ENCODE data around the gene COL18A1.
"Not testable (repeated sequence)": the region's sequence is repeated elsewhere in the genome, so short reads cannot be mapped to it uniquely, and the experiment has no call there.

The COL18A1 gene

DNA sequence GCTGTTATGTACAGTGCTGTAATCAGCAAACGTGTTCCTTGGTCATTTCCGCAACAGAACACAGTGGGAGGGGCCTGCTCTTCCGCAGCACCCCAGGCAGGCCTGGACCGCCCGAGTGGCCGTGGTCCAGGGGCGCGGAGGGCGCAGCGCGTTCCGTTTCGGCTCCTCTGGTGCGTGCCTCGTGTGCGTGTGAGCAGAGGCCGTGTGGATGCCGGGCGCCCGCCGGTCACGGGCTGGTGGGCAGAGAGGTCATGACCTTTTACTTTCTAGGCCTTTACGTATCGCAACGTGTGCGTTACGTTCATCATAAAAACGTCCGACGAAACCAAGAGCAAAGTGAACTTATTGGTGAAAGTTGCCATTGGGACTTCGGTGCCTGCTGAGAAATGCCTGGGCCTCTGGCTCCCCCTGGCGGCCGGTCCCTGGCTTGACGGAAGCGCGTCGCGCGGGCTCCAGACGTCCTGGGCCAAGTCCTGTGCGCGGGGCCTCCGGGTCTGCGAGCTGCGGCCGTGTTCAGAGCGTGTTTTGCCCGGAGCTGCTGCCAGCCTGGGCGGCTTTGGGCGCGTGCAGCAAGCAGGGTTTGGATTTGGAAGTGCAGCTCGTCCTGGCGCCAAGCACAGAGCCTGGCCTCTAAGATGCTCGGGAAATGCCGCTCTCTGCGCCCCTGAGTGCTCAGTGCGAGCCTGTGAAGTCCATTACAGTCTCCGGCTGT, 34.4 kb downstream of the COL18A1 start:
- TF ChIP-seq, protein P1, sequence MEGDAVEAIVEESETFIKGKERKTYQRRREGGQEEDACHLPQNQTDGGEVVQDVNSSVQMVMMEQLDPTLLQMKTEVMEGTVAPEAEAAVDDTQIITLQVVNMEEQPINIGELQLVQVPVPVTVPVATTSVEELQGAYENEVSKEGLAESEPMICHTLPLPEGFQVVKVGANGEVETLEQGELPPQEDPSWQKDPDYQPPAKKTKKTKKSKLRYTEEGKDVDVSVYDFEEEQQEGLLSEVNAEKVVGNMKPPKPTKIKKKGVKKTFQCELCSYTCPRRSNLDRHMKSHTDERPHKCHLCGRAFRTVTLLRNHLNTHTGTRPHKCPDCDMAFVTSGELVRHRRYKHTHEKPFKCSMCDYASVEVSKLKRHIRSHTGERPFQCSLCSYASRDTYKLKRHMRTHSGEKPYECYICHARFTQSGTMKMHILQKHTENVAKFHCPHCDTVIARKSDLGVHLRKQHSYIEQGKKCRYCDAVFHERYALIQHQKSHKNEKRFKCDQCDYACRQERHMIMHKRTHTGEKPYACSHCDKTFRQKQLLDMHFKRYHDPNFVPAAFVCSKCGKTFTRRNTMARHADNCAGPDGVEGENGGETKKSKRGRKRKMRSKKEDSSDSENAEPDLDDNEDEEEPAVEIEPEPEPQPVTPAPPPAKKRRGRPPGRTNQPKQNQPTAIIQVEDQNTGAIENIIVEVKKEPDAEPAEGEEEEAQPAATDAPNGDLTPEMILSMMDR (IDR thresholded peaks at IDR 0.05; ENCODE audit: borderline replicate concordance, insufficient read depth, low read depth, low read length), result peak; percentile 96
- H3K4me3 ChIP-seq (ENCODE audit: low read depth, low read length), result no peak overlapping the region

DNA sequence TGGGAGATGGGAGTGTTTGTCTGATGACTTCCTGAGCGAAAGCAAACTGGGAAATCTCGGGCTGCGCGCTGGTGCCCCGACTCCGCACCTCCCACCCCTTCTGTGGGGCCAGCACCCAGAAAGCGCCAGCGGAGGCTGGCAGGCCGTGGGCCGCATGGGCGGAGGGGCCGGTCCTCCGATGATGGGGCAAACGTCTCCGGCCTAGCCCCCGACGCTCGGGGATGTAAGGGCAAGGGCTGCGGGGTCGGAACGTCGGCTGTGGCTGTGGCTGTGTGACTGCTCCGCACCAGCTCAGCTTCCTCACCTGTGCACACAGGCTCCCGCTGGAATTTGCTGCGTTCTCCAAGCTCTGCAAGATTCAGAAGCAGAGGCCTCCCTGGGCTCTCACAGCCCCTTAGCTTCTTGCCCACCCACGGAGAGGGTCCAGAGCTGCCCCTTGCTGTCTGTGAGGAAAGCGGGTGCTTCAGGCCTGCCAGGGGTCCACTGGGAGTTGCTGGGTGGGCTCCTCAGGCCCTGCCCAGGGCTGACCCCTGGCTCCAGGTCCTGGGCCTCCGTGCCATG, 35.0 kb downstream of the COL18A1 start:
- TF ChIP-seq, protein P1 (IDR thresholded peaks at IDR 0.05; ENCODE audit: borderline replicate concordance, insufficient read depth, low read depth, low read length), result no peak
- no peak overlapping the region for H3K4me3 ChIP-seq (ENCODE audit: low read depth, low read length)

DNA sequence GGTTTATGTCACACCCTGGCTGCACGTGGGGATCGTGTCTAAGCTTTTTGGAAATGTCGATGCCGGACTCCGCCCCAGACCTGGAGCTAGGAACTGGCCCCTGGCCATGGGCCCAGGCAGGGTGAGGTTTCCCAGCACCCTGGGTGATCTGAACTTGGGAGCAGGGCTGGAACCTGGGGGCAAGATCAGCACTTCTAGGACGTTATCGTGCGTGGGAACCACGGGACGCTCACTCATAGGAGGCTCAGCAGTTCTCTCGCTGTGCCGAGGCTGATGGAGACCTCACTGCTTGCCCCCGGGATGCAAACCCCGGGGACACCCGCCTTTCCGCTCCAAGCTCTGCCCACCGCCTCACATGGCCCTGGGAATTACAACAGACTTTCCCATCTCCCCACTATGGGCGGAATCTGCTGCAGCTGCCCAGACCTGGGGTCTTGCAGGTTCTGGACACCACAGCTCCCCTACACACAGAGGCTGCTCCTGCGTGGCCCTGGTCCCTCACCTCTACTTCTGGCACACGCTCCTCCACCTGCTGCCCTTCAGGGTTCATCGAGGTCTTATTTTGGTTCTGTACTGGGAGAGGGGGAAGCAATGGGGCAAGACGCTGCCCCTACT, 35.9 kb downstream of the COL18A1 start:
- TF ChIP-seq, protein P1 (IDR thresholded peaks at IDR 0.05; ENCODE audit: borderline replicate concordance, insufficient read depth, low read depth, low read length), result no peak
- H3K4me3 ChIP-seq (ENCODE audit: low read depth, low read length), result no peak overlapping the region

DNA sequence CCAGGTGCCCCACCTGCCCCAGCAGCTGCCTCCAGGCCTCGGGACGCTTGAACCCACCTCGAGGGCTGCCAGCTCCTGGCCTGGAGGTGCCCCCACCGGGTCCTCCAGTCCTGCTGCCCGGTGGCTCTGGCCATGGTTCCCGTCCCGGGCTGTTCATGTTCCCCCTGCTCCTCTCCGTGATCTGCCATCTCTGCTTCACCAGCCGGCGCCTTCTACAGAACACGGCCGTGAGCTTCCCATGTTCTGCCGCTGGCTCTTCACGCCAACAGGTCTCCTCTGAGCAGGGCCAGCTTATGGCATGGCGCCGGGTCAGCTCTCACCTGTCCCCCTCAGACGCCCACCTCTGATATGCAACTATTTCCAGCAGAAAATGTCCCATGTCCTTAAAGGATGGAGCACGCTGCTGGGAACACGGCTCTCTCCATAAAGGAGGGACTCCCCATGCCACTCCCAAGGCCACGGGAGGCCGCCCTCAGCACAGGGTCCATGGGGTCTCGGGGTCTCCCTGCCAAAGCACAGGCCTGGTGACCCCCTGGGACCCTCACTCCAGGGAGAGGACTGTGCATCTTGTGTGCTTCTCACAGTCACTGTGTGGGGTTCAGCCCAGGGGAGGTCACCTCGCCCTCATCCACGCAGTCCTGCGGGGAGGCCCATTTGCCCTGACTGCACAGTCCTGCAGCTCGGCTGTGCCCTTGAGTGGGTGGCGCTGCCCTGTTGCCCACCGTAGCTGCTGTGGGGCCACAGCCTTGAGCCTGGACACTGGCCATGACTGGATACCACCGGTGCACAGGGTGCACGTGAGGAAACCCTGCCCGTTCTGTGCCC, 36.7 kb downstream of the COL18A1 start:
- TF ChIP-seq, protein P1 (IDR thresholded peaks at IDR 0.05; ENCODE audit: borderline replicate concordance, insufficient read depth, low read depth, low read length), result no peak

DNA sequence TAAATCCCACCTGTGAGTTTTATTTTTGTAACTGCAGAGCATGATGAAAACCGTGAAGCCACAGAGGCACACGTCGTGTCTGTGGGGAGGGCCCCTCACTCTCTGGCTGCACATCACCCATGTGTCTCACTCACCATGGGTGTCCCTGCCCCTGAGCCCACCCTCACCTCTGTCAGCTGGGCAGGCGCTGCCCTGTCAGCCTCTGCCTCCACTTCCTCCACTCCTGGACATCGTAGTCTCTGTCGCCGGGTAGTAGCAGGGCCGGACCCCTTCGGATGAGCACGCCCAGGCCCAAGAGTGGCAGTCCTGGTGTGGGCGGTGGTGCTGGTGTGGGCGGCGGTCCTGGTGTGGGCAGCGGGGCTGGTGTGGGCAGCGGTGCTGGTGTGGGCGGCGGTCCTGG, 37.3 kb downstream of the COL18A1 start:
- TF ChIP-seq, protein P1 (IDR thresholded peaks at IDR 0.05; ENCODE audit: borderline replicate concordance, insufficient read depth, low read depth, low read length), result no peak
- H3K4me3 ChIP-seq (ENCODE audit: low read depth, low read length), result no peak overlapping the region

More for the DNA sequence above, 36.7 kb downstream of the COL18A1 start:
- H3K4me3 ChIP-seq (ENCODE audit: low read depth, low read length), result no peak overlapping the region

DNA sequence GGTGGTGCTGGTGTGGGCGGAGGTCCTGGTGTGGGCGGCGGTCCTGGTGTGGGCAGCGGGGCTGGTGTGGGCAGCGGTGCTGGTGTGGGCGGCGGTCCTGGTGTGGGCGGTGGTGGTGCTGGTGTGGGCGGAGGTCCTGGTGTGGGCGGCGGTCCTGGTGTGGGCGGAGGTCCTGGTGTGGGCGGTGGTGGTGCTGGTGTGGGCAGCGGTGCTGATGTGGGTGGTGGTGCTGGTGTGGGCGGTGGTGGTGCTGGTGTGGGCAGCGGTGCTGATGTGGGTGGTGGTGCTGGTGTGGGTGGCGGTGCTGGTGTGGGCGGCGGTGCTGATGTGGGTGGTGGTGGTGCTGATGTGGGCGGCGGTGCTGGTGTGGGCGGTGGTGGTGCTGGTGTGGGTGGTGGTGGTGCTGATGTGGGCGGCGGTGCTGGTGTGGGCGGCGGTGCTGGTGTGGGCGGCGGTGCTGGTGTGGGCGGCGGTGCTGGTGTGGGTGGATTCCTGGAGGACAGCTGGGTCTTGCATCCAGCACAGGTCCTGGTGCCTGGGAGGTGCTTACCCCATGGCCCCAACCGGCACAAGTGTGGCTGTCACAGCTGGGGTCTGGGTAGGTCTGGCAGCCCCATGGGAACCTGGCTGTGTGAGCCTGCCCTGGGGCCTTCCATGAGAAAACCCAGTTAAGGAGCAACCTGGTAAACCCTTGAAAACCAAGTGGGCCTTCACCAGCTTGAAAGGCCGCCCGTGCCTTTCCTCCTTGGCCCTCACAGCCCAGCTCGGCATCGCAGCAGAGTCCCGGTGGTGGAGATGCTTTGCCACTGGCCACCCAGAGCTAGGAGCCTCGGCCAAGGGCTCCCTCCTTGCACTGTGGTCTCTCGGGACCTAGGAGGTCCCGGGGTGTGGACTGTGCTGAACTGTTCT, 38.0 kb downstream of the COL18A1 start:
- H3K4me3 ChIP-seq (ENCODE audit: low read depth, low read length), result not testable (repeated sequence)
